ENCODE results near the gene LMO2. TPM values are rescaled to one million over a fixed set of nuclear protein-coding genes. Genes with fewer than 3 reads are reported as not detected.
A peak's percentile ranks its signal among the peaks of the same experiment; 100 is the strongest.
"Not testable (repeated sequence)": the region's sequence is repeated elsewhere in the genome, so short reads cannot be mapped to it uniquely, and the experiment has no call there.

The LMO2 gene
- total and polyA plus RNA-seq, 9 donors = 6.9 to 48.2 (median 13.5) TPM

DNA sequence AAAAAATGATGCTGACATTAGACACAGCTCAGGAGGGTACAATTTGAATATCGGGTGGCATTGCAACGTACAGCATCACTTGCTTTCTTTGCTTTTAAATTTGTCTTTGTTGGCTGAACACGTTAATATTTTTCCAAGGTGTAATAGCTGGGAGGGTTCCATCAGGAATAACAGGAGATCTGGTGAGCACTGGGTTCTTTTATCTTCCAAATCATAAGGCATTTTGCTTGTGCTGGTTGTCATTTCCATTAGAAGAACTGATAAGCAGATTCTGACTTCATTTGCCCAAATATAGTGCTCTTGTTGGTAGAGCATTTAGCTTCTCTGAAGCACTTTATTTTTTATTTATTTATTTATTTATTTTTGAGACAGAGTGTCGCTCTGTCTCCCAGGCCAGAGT lies 48.9 kb downstream of the LMO2 start:
- TF ChIP-seq, protein P1, sequence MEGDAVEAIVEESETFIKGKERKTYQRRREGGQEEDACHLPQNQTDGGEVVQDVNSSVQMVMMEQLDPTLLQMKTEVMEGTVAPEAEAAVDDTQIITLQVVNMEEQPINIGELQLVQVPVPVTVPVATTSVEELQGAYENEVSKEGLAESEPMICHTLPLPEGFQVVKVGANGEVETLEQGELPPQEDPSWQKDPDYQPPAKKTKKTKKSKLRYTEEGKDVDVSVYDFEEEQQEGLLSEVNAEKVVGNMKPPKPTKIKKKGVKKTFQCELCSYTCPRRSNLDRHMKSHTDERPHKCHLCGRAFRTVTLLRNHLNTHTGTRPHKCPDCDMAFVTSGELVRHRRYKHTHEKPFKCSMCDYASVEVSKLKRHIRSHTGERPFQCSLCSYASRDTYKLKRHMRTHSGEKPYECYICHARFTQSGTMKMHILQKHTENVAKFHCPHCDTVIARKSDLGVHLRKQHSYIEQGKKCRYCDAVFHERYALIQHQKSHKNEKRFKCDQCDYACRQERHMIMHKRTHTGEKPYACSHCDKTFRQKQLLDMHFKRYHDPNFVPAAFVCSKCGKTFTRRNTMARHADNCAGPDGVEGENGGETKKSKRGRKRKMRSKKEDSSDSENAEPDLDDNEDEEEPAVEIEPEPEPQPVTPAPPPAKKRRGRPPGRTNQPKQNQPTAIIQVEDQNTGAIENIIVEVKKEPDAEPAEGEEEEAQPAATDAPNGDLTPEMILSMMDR (IDR thresholded peaks at IDR 0.05) = no peak
- Histone ChIP-seq H3K27me3 (no peaks in the 10 kb centered on the region), H3K36me3 (no peaks in the 10 kb centered on the region), H3K4me1 (ENCODE audit: insufficient read depth) (no peaks in the 10 kb centered on the region), H3K9me3 (no peaks in the 10 kb centered on the region), H3K27ac (no peak overlapping the region), H3K4me3 (no peak overlapping the region)
- no peak for DNase-seq
- 78 to 84% (median 83%) methylated on average over 4 of the region's 4 CpGs for WGBS, 3 donors
- intact Hi-C loops (cut with DNase I) = no loop called here

DNA sequence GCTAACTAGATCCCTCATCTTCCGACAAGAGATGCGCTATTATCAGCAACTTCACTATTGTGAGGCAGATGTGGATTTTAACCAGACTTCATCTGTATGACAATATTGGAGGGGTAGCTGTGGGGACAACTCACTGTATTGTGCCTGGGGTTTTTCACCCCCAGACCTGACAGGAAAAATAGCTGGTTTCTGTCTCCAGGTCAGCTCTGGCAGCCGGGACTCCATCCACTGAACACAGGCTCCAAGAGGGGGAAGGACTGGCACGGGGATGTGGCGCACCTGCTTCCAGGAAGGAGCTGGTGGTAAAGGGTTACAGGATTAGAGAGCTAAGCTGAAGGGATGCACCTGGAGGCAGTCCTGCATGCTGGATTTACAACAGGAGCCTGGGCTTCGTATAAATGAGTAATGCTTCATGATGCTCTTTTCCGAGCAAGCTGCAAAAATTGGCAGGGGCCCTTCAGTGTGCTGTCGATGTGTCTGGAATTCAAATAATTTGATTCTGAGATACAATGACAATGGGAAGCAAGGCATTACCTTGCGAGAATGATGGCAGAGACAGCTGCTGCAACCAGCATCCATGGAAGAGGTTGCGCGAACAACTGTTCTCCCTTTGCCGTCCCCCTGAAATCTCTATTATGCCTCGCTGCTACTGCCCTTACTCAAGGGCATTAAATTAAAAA lies 49.5 kb downstream of the LMO2 start:
- TF ChIP-seq, protein P1 (IDR thresholded peaks at IDR 0.05) = no peak
- no peak for TF ChIP-seq POLR2A (IDR thresholded peaks at IDR 0.05)
- TF ChIP-seq EP300 (IDR thresholded peaks at IDR 0.05) = no peak
- H3K4me3 ChIP-seq = no peak overlapping the region
- intact Hi-C loops (cut with DNase I) = no loop called here
- H3K36me3 ChIP-seq = no peaks in the 10 kb centered on the region
- no peaks in the 10 kb centered on the region for H3K4me1 ChIP-seq (ENCODE audit: insufficient read depth)
- no peaks in the 10 kb centered on the region for H3K27me3 ChIP-seq
- 69 to 74% (median 70%) methylated on average over 13 of the region's 13 CpGs for WGBS, 3 donors
- no peak overlapping the region for H3K27ac ChIP-seq
- no peak for DNase-seq
- no peaks in the 10 kb centered on the region for H3K9me3 ChIP-seq

DNA sequence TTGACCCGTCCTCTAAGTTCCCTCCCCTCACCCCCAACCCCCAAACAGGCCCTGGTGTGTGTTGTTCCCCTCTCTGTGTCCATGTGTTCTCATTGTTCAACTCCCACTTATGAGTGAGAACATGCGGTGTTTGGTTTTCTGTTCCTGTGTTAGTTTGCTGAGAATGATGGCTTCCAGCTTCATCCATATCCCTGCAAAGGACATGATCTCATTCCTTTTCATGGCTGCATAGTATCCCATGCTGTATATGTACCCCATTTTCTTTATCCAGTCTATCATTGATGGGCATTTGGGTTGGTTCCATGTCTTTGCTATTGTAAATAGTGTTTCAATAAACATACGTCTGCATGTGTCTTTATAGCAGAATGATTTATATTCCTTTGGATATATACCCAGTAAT lies 53.6 kb downstream of the LMO2 start:
- H3K36me3 ChIP-seq; H3K27me3 ChIP-seq; H3K27ac ChIP-seq; H3K4me3 ChIP-seq; H3K9me3 ChIP-seq; H3K4me1 ChIP-seq (ENCODE audit: insufficient read depth); DNase-seq: not testable (repeated sequence)
- intact Hi-C loops (cut with DNase I) = loop anchor here in 1 of 4 donors (10.0 kb wide), 2 partner anchors 527 to 657 kb away; no protein-coding TSS in a partner anchor
- 70 to 74% (median 71%) methylated on average over 3 of the region's 3 CpGs for WGBS, 3 donors

DNA sequence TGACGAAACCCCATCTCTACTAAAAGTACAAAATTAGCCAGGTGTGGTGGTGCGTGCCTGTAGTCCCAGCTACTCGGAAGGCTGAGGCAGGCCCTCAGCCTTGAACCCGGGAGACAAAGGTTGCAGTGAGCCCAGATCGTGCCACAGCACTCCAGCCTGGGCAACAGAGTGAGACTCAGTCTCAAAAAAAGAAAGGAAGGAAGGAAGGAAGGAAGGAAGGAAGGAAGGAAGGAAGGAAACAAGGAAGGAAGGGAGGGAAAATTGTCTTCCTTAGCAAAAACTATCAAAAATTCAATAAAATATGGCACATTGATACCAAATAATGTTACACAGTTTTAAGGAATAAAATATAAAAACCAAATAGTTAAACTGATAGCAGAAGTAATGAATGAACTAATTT lies 54.5 kb downstream of the LMO2 start:
- H3K27me3 ChIP-seq; H3K36me3 ChIP-seq; H3K27ac ChIP-seq; H3K4me1 ChIP-seq (ENCODE audit: insufficient read depth); H3K9me3 ChIP-seq; DNase-seq; H3K4me3 ChIP-seq: not testable (repeated sequence)
- 82 to 89% (median 84%) methylated on average over 5 of the region's 5 CpGs for WGBS, 3 donors
- intact Hi-C loops (cut with DNase I) = loop anchor here in 1 of 4 donors (10.0 kb wide), 2 partner anchors 527 to 657 kb away; no protein-coding TSS in a partner anchor

DNA sequence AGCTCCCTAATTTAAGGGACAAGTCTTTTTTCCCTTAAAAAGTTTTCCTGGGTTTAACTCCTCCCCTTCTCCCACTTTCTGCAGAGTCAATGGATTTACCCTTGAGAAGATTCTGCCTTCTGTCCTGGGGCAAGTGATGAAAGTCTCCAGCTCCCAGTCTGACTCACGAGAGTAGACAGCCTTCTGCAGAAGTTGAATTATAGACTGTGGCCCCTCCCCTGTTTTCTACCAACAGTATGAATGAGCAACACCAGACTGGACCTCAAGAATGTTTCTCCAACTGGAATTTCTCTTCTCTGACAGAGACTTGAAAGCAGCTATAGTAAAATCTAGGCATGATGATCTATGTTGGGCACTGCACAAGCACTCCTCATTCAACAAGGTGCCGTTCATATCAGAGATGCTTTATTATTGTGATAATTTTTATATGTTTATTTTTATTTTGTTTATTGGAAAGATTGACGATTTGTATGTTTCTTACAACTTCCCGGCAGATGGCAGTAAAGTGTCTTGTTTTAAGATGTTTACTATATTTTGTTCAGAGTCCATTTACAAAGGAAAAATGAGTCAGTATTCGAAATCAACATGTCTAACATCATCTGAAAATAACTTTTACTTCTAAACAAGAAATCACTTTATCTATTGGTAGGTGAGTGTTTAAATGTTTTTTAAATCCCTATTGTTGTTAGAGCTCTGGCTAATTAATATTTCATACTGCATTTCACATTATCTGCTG lies 56.6 kb downstream of the LMO2 start:
- no peaks in the 10 kb centered on the region for H3K27me3 ChIP-seq
- H3K36me3 ChIP-seq = no peaks in the 10 kb centered on the region
- WGBS, 3 donors = 0 to 3% (median 3%) methylated on average over 5 of the region's 5 CpGs
- TF ChIP-seq, protein P1 (IDR thresholded peaks at IDR 0.05) = peak in 1 of 3 donors; percentile 7
- TF ChIP-seq EP300 (IDR thresholded peaks at IDR 0.05) = no peak
- no peak for DNase-seq
- no peaks in the 10 kb centered on the region for H3K4me1 ChIP-seq (ENCODE audit: insufficient read depth)
- no peak overlapping the region for H3K27ac ChIP-seq
- H3K4me3 ChIP-seq = no peak overlapping the region
- intact Hi-C loops (cut with DNase I) = loop anchor here in 1 of 4 donors (10.0 kb wide), 2 partner anchors 529 to 659 kb away; no protein-coding TSS in a partner anchor
- no peaks in the 10 kb centered on the region for H3K9me3 ChIP-seq
